Stimulated activated CD4-positive, alpha-beta T cell treated with anti-CD3 and anti-CD28 coated beads, Interleukin-1b, Interleukin-23, amount 100 ng/mL, for 1 hour (primary cell): ENCODE results near the gene FBXO47.
"Not testable (repeated sequence)": the region's sequence is repeated elsewhere in the genome, so short reads cannot be mapped to it uniquely, and the experiment has no call there.

Experiments used
- DNase-seq, 2 donors: peaks; one replicate each; pipeline ENCODE4 v3.0.0-alpha.2; 2020; ENCODE audit warnings: low read depth in 2 of 2

The FBXO47 gene

GRCh38 chr17:38980490-38981217, 13.5 kb upstream of the FBXO47 start:
- no peak for DNase-seq

- DNase-seq = no peak
Measured at GRCh38 chr17:38978180-38978579, 11.0 kb upstream of the FBXO47 start.

GRCh38 chr17:38976187-38976551, 9.0 kb upstream of the FBXO47 start:
- not testable (repeated sequence) for DNase-seq

GRCh38 chr17:38970804-38971203, 3.6 kb upstream of the FBXO47 start:
- DNase-seq = no peak

- DNase-seq = no peak
Measured at GRCh38 chr17:38970128-38970527, 2.9 kb upstream of the FBXO47 start.

GRCh38 chr17:38969281-38969680, 2.1 kb upstream of the FBXO47 start:
- no peak for DNase-seq

GRCh38 chr17:38961413-38961812, 5.8 kb downstream of the FBXO47 start:
- no peak for DNase-seq

GRCh38 chr17:38960402-38960801, 6.8 kb downstream of the FBXO47 start:
- DNase-seq = no peak

- DNase-seq = no peak
Measured at GRCh38 chr17:38959508-38959907, 7.7 kb downstream of the FBXO47 start.

- DNase-seq = no peak
Measured at GRCh38 chr17:38958756-38959155, 8.4 kb downstream of the FBXO47 start.

- DNase-seq = no peak
Measured at GRCh38 chr17:38958326-38958725, 8.9 kb downstream of the FBXO47 start.

GRCh38 chr17:38953800-38954199, 13.4 kb downstream of the FBXO47 start:
- DNase-seq = not testable (repeated sequence)

- DNase-seq = no peak
Measured at GRCh38 chr17:38947189-38947588, 20.0 kb downstream of the FBXO47 start.

- DNase-seq = no peak
Measured at GRCh38 chr17:38943607-38944006, 23.6 kb downstream of the FBXO47 start.

GRCh38 chr17:38942696-38943334, 24.4 kb downstream of the FBXO47 start:
- no peak for DNase-seq

GRCh38 chr17:38940404-38940803, 26.8 kb downstream of the FBXO47 start:
- no peak for DNase-seq

- DNase-seq = no peak
Measured at GRCh38 chr17:38939987-38940386, 27.2 kb downstream of the FBXO47 start.

GRCh38 chr17:38933962-38934361, 33.2 kb downstream of the FBXO47 start:
- not testable (repeated sequence) for DNase-seq

- not testable (repeated sequence) for DNase-seq
Measured at GRCh38 chr17:38930782-38931181, 36.4 kb downstream of the FBXO47 start.

GRCh38 chr17:38926293-38927070, 40.7 kb downstream of the FBXO47 start:
- DNase-seq = no peak

- DNase-seq = peak in 1 of 2 donors; percentile 13
Measured at GRCh38 chr17:38925263-38925995, 41.8 kb downstream of the FBXO47 start, which contains the start of gene LASP1NB. Gene LASP1NB, plus strand, starts transcription at chr17:38925614.
